ENCODE measurements around the gene FBXL4.

Gene FBXL4

DNA sequence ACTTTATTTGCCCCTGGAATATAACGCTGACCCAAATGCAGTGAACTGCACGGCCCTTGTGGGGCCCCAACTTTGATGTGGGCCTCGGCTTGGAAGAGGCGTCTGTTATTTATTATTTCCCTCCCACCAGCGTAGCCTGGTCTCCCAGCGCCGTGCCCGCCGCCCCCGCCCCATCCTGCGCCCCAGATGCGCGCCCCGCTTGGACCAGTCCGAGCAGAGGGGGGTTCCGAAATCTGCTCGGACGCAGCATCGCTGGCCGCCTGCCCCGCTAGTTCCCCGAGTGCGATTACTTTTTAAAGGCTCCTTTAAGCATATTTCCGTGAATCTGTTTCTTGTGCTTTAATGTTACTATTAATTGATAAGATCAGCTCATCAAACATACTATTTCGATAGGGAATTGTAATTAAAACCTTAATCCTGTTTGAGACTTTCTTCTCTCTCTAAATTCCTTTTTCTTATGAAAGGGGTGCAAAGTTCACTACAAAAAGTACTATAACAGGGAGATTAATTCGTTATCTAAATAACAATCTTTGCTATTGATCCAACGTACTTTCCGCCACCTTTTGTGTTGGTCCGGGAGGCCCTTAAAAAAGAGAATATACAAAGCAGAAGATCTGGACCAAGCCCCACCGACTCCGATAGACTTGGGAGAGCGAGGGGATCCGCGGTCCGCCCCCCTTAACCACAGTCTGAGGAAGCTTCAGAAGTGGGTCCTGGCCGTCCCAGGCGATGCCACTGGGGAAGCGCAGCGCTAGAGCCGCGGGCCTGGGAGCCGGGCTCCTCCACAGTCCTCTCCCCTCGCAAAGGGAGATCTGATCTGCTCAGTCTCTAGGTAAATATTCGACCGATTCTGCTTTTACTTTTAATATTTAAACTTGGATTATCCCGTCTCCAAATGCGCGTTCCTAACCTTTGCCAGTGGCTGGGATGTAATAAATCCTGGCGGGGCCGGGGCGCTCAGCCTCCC is 103.2 kb downstream of the FBXL4 start:
- H3K27ac Mint-ChIP-seq: no peak overlapping the region
- peaks cover 97% of the 10 kb centered on the region for H3K27me3 Mint-ChIP-seq (ENCODE audit: low read depth)
- peak overlapping the region; percentile 38 to 76 (median 72) for H3K4me3 Mint-ChIP-seq
- TF ChIP-seq, protein P1, sequence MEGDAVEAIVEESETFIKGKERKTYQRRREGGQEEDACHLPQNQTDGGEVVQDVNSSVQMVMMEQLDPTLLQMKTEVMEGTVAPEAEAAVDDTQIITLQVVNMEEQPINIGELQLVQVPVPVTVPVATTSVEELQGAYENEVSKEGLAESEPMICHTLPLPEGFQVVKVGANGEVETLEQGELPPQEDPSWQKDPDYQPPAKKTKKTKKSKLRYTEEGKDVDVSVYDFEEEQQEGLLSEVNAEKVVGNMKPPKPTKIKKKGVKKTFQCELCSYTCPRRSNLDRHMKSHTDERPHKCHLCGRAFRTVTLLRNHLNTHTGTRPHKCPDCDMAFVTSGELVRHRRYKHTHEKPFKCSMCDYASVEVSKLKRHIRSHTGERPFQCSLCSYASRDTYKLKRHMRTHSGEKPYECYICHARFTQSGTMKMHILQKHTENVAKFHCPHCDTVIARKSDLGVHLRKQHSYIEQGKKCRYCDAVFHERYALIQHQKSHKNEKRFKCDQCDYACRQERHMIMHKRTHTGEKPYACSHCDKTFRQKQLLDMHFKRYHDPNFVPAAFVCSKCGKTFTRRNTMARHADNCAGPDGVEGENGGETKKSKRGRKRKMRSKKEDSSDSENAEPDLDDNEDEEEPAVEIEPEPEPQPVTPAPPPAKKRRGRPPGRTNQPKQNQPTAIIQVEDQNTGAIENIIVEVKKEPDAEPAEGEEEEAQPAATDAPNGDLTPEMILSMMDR (IDR thresholded peaks at IDR 0.05; ENCODE audit: unreplicated experiment in 3 of 3): no peak
- H3K4me1 Mint-ChIP-seq: peaks cover 13% of the 10 kb centered on the region
- no peaks in the 10 kb centered on the region for H3K36me3 Mint-ChIP-seq (ENCODE audit: low read depth)
- H3K9me3 Mint-ChIP-seq: peaks cover 4% of the 10 kb centered on the region

DNA sequence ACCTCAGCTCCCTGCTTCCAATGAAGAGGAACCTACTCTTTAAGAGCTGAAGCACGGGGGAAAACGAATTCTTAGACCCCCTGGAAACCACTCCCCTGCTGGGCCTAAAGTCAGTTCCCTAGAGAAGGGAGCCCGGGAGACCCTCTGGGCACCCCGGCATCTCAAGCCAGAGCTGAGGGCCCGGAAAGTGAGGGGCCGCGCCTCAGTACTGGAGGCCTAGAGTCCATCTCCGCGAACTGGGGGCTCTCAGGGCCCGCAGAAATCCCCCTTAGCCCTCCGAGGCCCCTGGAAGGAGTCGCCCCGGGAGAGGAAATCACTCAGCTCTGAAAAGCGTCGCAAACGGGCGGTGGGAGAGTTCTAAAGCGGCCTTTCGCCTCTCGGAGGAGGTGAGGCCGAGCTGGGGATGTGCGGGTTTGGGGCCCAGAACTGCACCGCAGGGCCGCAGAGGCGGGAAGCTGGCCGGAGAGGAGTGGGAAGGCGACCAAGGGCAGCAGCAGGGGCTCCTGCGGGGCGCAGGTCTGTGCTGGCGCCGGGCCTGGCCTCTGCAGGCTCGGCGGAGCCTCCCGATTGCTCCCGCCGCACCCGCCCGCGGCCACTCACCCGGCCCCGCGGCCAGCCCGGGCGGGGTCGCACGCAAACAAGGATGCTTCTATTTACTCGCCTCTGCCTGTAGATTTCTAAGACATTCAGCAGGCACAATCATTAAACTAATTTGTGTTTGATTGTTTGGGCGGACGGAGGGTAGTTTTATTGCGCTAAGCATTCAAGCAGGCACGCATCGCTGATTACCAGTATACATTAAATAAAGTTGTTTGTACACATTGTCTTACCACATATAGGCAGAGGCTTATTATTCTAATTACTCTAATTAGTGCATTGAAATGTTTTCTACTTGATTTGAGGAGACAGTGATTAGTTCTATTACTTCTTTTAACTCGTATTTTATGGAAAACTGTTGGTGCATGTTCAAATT is 104.2 kb downstream of the FBXL4 start:
- Mint-ChIP-seq H3K4me3 (peak overlapping the region; percentile 38 to 76 (median 54)), H3K36me3 (ENCODE audit: low read depth) (no peaks in the 10 kb centered on the region), H3K9me3 (peaks cover 4% of the 10 kb centered on the region), H3K27ac (no peak overlapping the region), H3K4me1 (peaks cover 13% of the 10 kb centered on the region), H3K27me3 (ENCODE audit: low read depth) (peaks cover 97% of the 10 kb centered on the region)
- TF ChIP-seq, protein P1 (IDR thresholded peaks at IDR 0.05; ENCODE audit: unreplicated experiment in 3 of 3): no peak

DNA sequence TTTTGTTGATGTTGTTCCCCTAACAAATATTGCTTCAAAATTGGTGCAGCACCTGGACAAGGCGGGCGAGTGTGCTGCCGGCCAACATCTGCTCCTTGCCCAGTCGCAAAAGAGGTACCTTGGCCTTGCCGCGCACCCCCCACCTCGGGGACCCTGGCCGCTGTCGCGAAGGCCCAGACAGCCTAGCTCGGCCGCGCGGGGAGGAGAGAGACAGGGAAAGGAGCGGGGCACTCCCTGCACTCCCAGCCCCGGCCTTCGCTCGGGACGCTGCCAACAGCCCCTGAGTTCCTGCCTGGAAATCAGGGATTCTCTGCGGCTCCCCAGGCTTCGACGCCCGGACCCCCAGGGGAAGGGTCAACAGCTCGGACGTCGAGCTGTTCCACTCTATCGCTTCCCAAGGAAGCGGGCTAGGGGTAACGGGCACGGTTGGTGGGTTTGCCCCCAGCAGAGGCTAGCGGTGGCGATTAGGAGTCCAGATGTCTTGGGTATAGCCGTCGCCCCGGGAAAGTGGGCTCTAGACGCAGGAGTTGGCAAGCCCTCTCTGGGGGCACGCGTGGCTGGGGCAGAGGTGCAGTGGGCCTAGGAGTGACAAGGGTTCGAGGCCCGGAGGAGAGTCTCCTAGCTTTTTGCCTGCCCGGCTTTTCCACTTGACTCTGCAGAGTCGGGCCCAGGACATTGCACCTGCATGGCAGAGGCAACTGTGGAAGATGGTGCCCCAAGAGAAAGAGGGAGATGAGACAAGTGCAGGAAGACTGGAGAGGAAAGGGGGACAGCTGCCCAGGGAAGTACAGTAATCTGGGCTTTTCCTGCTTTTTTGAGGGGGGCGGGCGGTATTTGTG is 105.2 kb downstream of the FBXL4 start:
- peaks cover 4% of the 10 kb centered on the region for H3K9me3 Mint-ChIP-seq
- TF ChIP-seq, protein P1 (IDR thresholded peaks at IDR 0.05; ENCODE audit: unreplicated experiment in 3 of 3): no peak
- peaks cover 13% of the 10 kb centered on the region for H3K4me1 Mint-ChIP-seq
- no peak overlapping the region for H3K27ac Mint-ChIP-seq
- H3K4me3 Mint-ChIP-seq: peak overlapping the region; percentile 41 to 68 (median 63)
- H3K27me3 Mint-ChIP-seq (ENCODE audit: low read depth): peaks cover 99% of the 10 kb centered on the region
- no peaks in the 10 kb centered on the region for H3K36me3 Mint-ChIP-seq (ENCODE audit: low read depth)

DNA sequence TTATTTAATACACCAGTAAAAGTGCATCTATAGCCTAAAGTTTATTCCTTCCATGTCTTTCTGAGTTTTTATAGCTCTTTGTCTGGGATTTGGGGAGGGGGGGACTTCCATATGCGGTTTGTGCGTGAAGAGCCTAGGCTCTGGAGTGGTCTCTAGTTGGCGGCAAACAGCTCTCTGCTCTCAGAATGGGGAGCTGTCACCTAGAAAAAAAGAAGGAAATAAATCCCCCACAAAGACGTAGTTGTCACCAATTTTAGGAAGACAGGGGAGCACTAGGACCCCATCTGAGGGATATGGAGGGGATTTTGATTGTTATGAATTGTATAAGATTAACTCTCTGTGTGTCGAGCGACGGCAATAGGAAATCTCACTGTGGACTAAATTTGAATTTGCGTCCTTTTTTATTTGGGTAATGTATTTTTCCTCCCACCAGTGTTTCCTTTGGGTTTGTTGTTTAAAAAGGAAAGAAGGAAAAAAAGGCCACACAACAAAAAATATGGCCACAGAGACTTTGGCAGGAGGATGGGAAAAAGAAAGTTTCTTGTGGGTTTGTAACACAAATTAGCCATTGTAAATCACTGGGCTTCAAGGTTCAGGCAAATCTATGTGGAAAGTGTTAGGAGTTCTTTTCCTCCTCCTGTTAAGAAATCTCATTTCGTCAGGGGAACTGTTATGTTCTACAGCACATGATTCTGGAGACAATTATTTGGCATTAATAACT is 106.0 kb downstream of the FBXL4 start:
- peak overlapping the region in 2 of 3 experiments; percentile 9 to 54 for H3K4me3 Mint-ChIP-seq
- TF ChIP-seq, protein P1 (IDR thresholded peaks at IDR 0.05; ENCODE audit: unreplicated experiment in 3 of 3): no peak
- H3K27ac Mint-ChIP-seq: no peak overlapping the region
- H3K9me3 Mint-ChIP-seq: peaks cover 4% of the 10 kb centered on the region
- H3K4me1 Mint-ChIP-seq: peaks cover 13% of the 10 kb centered on the region
- H3K36me3 Mint-ChIP-seq (ENCODE audit: low read depth): no peaks in the 10 kb centered on the region
- H3K27me3 Mint-ChIP-seq (ENCODE audit: low read depth): peaks cover 99% of the 10 kb centered on the region
